Astrocyte of the hippocampus (primary cell): ENCODE measurements around the gene NID2.

ENCODE experiments used
- DNase-seq: peaks from one replicate; pipeline ENCODE4 v3.0.0; 2011; ENCODE audit warnings: low read depth, low spot score

The NID2 gene

GRCh38 chr14:52000019-52000582, 68.8 kb downstream of the NID2 start:
- DNase-seq, result no peak

GRCh38 chr14:51999084-51999483, 69.8 kb downstream of the NID2 start:
- DNase-seq, result no peak

GRCh38 chr14:51998348-51998747, 70.5 kb downstream of the NID2 start:
- no peak for DNase-seq

DNA sequence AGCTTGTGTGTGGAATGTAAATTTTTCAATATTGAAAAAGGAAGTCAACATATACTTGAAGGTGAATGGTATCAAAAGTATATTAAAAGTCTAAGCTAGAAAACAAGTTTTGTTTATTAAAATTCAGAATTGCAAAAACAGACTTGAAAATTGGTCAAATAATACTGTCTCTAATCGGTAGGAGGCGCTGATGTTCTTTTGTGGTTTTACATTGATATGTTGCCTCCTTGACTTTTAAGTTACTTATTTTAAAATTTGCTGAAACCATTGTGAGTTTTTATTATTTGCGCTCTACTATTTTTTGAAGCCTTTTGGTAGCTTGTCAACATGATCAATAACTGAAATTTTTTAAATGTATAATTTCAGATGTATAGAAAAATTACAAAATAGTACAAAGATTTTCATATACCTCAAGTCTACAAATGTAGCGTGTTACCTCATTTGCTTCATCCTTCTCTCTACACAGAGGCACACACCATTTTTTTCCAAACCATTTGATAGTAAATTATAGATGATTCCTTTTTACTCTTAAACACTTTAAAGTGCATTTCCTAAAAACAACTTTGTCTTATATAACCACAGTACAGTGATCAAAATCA, 72.6 kb downstream of the NID2 start:
- peak; percentile 48 for DNase-seq

- no peak for DNase-seq
These were observed 75.5 kb downstream of the NID2 start for GRCh38 chr14:51993285-51993920.

GRCh38 chr14:51990488-51990887, 78.4 kb downstream of the NID2 start:
- no peak for DNase-seq

- DNase-seq, result peak; percentile 98
These were observed 79.3 kb downstream of the NID2 start, which contains the start of gene RTRAF for GRCh38 chr14:51989293-51990234. TSS of gene RTRAF (plus strand) at chr14:51989546. CDS start at chr14:51989640, 94 bp downstream.

GRCh38 chr14:51988221-51988620, 80.6 kb downstream of the NID2 start:
- DNase-seq, result no peak

- no peak for DNase-seq
These were observed 87.5 kb downstream of the NID2 start for GRCh38 chr14:51981218-51981854.

DNA sequence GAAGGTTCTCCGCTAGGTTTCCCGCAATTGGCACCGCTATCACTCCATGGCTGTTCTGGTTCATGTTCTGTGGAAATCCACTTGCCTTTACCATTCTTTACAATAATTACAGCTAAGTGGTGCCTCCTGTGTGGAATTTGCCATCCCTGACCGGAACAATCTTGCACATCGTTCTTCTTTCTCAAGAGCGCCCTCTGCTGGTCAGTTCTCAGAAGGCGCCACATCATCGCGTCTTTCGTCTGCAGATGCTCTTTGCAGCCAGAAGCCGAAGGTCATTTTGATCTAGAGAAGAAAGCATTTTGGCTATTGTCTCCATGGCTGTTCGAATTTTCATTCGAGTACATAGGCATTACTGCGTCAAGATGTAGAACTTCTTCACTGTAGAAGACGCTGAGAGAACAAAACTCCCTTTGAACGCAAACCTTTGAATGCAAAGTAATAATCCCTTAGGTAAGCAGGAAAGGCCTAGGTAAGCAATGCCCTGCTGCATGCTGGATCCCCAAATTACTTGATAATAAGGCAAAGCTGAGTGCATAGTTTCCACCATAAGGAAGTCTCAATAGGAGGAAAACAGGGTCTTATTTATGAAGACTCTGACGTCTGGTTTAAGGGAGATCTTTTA, 89.7 kb downstream of the NID2 start:
- peak; percentile 89 for DNase-seq

DNA sequence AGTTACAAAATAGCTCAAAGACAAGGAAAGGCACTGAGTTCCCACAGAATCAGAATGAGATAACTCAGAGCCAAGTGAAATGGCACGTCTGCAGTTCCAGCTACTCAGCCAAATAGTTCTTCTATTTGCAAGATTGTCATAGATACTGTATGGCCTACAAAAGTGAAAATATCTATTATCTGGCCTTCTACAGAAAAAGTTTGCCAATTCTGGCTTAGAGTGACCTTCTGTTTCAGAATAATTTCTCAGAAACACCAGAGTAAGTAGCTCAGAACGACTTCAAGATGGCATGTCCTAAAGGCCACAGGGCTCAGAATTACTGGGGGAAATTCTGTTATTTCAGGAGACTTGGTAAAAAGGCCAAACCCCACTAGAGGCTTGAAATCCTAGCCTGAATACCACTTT, 90.2 kb downstream of the NID2 start:
- DNase-seq, result no peak

- no peak for DNase-seq
These were observed 91.8 kb downstream of the NID2 start for GRCh38 chr14:51977075-51977474.

DNA sequence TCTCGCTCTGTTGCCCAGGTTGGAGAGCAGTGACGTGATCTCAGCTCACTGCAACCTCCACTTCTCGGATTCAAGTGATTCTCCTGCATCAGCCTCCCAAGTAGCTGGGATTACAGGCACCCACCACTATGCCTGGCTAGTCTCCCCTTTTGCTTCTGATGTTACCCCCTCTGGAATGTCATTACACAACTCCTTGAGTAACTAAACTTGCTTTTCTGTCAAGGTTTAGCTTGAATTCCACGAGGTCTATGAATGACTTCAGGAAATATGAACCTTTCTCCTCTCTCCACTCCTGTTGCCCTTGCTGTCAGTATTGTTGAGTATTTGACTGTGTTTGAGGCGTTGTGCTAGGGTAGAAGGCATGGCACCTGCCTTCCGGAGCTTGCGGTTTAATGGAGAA, 96.3 kb downstream of the NID2 start:
- no peak for DNase-seq

GRCh38 chr14:51969852-51970540, 98.9 kb downstream of the NID2 start:
- DNase-seq, result no peak

DNA sequence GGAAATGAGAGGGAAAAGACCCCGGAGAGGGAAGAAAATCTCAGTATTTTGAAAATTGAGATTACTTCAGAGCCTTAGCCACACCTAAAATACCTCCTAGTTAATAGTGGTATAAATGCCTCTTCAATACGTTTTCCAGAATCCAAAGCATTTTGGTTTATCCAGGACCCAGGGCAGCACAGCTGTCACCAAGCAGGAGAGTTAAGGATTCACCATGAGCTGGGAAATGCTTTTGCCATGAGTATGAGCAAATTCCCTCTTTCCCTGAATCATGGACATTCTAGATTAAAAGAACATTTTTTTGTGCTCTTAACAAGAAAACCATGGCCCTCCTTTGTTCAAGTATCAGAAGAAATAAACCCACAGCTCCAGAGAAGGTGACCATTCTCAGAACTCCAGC, 101.3 kb downstream of the NID2 start:
- DNase-seq, result no peak

GRCh38 chr14:51963286-51963685, 105.6 kb downstream of the NID2 start:
- DNase-seq, result no peak

DNA sequence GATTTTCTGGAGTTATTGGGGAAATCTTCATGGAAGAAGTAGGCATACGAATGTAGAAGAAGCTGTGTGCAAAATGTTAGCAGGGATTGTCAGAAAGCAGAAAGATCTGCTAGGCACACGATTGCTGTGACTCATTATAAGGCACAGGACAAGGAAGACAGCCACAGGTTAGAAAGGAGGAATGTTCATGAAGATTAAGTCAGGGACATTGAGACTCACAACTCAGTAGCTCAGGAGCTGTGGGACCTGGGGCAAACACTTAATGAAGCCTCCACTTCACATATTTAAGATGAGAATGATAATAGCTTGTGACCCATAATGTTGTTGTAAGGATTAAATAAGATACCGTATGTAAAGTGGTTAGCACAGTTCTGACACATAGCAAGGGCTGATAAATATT, 106.1 kb downstream of the NID2 start:
- DNase-seq, result no peak

GRCh38 chr14:51960866-51961265, 108.0 kb downstream of the NID2 start:
- DNase-seq, result no peak

GRCh38 chr14:51959928-51960327, 108.9 kb downstream of the NID2 start:
- DNase-seq, result no peak

GRCh38 chr14:51957950-51958349, 110.9 kb downstream of the NID2 start:
- DNase-seq, result peak; percentile 62
